ENCODE data around the gene VIL1. TPM values are rescaled to one million over a fixed set of nuclear protein-coding genes. Genes with fewer than 3 reads are reported as not detected.

Gene VIL1
- total and polyA plus RNA-seq, 2 of the 13 experiments (the other 11 are each of a cell fraction or from before 2014, with no cell fraction given), result 287 to 301 TPM

GRCh38 chr2:218395826-218396687, 22.9 kb upstream of the VIL1 start (continued):
- TF ChIP-seq RXRA (CRISPR knock-in tag; IDR thresholded peaks at IDR 0.05) (peak; percentile 90), FOXC1 (CRISPR knock-in tag; IDR thresholded peaks at IDR 0.05; ENCODE audit: borderline replicate concordance) (peak; percentile 48; the same call in 1 of the 2 replicates), ARNTL (CRISPR knock-in tag; IDR thresholded peaks at IDR 0.05) (peak; percentile 92), MTF1 (CRISPR knock-in tag; IDR thresholded peaks at IDR 0.05) (no peak), MAF1 (CRISPR knock-in tag; IDR thresholded peaks at IDR 0.05; ENCODE audit: borderline replicate concordance) (no peak; the same call in 1 of the 2 replicates), EHMT2 (IDR thresholded peaks at IDR 0.05; ENCODE audit: borderline replicate concordance, low read depth, low read length) (no peak), SAFB2 (CRISPR knock-in tag; IDR thresholded peaks at IDR 0.05; ENCODE audit: borderline replicate concordance, low read depth) (peak; percentile 77; the same call in 1 of the 2 replicates), ELF3 (CRISPR knock-in tag; IDR thresholded peaks at IDR 0.05) (peak; percentile 94), ARID4A (CRISPR knock-in tag; IDR thresholded peaks at IDR 0.05; ENCODE audit: borderline replicate concordance) (peak; percentile 74; the same call in 1 of the 2 replicates), RBM22 (optimal IDR thresholded peaks at IDR 0.05; ENCODE audit: low read length) (no peak), ZBTB21 (CRISPR knock-in tag; IDR thresholded peaks at IDR 0.05) (no peak; the same call in 1 of the 2 replicates), ZNF850 (CRISPR knock-in tag; conservative IDR thresholded peaks at IDR 0.05) (0 out of 2 replicates have a peak, but pooled peaks have one; percentile 40), HMG20A (CRISPR knock-in tag; IDR thresholded peaks at IDR 0.05; ENCODE audit: borderline replicate concordance) (peak; percentile 63; the same call in 1 of the 2 replicates), TRIM24 (CRISPR knock-in tag; IDR thresholded peaks at IDR 0.05) (no peak), RFXAP (CRISPR knock-in tag; IDR thresholded peaks at IDR 0.05; ENCODE audit: borderline replicate concordance) (peak; percentile 87; the same call in 1 of the 2 replicates), ZNF501 (CRISPR knock-in tag; IDR thresholded peaks at IDR 0.05) (peak; percentile 98), ZBTB7B (CRISPR knock-in tag; IDR thresholded peaks at IDR 0.05) (peak; percentile 99), ERF (CRISPR knock-in tag; IDR thresholded peaks at IDR 0.05) (peak; percentile 99), HES4 (CRISPR knock-in tag; IDR thresholded peaks at IDR 0.05; ENCODE audit: borderline replicate concordance) (peak; percentile 39; the same call in 1 of the 2 replicates)
- TF ChIP-seq, protein P1, sequence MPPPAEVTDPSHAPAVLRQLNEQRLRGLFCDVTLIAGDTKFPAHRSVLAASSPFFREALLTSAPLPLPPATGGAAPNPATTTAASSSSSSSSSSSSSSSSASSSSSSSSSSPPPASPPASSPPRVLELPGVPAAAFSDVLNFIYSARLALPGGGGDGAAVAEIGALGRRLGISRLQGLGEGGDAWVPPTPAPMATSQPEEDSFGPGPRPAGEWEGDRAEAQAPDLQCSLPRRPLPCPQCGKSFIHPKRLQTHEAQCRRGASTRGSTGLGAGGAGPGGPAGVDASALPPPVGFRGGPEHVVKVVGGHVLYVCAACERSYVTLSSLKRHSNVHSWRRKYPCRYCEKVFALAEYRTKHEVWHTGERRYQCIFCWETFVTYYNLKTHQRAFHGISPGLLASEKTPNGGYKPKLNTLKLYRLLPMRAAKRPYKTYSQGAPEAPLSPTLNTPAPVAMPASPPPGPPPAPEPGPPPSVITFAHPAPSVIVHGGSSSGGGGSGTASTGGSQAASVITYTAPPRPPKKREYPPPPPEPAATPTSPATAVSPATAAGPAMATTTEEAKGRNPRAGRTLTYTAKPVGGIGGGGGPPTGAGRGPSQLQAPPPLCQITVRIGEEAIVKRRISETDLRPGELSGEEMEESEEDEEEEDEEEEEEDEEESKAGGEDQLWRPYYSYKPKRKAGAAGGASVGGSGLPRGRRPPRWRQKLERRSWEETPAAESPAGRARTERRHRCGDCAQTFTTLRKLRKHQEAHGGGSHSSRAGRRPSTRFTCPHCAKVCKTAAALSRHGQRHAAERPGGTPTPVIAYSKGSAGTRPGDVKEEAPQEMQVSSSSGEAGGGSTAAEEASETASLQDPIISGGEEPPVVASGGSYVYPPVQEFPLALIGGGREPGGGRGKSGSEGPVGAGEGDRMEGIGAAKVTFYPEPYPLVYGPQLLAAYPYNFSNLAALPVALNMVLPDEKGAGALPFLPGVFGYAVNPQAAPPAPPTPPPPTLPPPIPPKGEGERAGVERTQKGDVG (CRISPR knock-in tag; IDR thresholded peaks at IDR 0.05; ENCODE audit: borderline replicate concordance), result no peak
- TF ChIP-seq, protein P2, sequence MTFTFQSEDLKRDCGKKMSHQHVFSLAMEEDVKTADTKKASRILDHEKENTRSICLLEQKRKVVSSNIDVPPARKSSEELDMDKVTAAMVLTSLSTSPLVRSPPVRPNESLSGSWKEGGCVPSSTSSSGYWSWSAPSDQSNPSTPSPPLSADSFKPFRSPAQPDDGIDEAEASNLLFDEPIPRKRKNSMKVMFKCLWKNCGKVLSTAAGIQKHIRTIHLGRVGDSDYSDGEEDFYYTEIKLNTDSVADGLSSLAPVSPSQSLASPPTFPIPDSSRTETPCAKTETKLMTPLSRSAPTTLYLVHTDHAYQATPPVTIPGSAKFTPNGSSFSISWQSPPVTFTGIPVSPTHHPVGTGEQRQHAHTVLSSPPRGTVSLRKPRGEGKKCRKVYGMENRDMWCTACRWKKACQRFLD (CRISPR knock-in tag; IDR thresholded peaks at IDR 0.05; ENCODE audit: borderline replicate concordance), result peak; percentile 91

All from HepG2 (cell line).